ENCODE data around the gene ALG9. TPM values are rescaled to one million over a fixed set of nuclear protein-coding genes. Genes with fewer than 3 reads are reported as not detected.

ALG9 gene
- total and polyA plus RNA-seq, 10 of the 15 experiments (the other 5 are each of a cell fraction or from before 2014, with no cell fraction given): 10.8 to 41.6 (median 25.5) TPM

DNA sequence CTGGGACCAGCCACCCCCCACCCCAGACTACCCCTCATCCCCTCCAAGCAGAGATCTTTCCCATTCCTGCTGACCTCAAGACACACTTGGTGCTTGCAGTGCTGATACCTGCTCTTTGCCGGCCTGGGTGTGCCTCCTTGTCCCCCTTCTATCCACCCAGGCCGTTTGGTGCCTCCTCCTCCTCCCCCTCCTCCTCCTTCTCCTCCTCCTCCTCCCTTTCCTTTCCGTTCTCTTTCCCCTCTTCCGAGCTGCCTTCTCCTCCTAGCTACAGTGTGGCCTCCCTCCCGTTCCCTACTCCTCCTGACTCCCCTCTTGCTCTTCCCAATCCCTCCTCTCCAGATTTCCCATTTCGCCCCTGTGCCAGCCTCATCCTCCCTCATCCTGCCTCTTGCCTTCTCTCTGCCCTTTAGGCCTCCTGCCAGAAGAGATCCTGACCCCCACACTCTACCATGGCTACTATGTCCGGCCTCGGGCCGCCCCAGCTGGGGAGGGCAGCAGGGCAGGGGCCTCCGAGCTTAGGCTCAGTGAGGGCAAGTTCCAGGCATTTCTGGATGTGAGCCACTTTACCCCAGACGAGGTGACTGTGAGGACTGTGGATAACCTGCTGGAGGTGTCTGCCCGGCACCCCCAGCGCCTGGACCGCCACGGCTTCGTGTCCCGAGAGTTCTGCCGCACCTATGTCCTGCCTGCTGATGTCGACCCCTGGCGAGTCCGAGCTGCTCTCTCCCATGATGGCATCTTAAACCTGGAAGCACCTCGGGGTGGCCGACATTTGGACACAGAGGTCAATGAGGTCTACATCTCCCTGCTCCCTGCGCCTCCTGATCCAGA lies 41.9 kb upstream of the ALG9 start:
- ChIA-PET CTCF (interaction anchor here (0.6 kb wide), 2 partner anchors 17 to 28 kb away, joined by 3 read pairs; no protein-coding TSS in a partner anchor), SMC1A (ENCODE audit: uncharacterized antibody, unreplicated experiment) (interaction anchor here (1.5 kb wide), 1 partner anchor 19 kb away, joined by 3 read pairs; no protein-coding TSS in a partner anchor), POLR2A (interaction anchor here (0.6 kb wide), 1 partner anchor 16 kb away, joined by 3 read pairs; no protein-coding TSS in a partner anchor), RAD21 (ENCODE audit: unreplicated experiment) (no interaction called here)
- Histone ChIP-seq H3K27me3 (replicated peaks in 1 of 2; ENCODE audit: control insufficient read depth in 2 of 2, insufficient read depth in 2 of 2, low read length in 1 of 2) (no peaks in the 10 kb centered on the region; a peak in 2 of 4 replicates), H3K27ac (ENCODE audit: control insufficient read depth, insufficient read depth) (no peak overlapping the region), H3K4me3 (no peak overlapping the region), H2AFZ (ENCODE audit: control insufficient read depth, low read depth, low read length) (no peak overlapping the region), H3K36me3 (ENCODE audit: control insufficient read depth in 2 of 2, insufficient read depth in 2 of 2, low read length in 1 of 2) (no peaks in the 10 kb centered on the region), H4K20me1 (ENCODE audit: control insufficient read depth, insufficient read depth) (no peaks in the 10 kb centered on the region), H3K79me2 (ENCODE audit: control insufficient read depth, insufficient read depth, low read length) (no peaks in the 10 kb centered on the region), H3K4me1 (ENCODE audit: control insufficient read depth, insufficient read depth, low read length) (no peaks in the 10 kb centered on the region), H3K4me2 (ENCODE audit: control insufficient read depth, insufficient read depth) (no peak overlapping the region), H3K9ac (ENCODE audit: control insufficient read depth, insufficient read depth, low read length) (no peak overlapping the region), H3K9me3 (replicated peaks; ENCODE audit: control insufficient read depth, insufficient read depth, low read length) (no peaks in the 10 kb centered on the region)
- no peak for DNase-seq (ENCODE audit: low read depth, low spot score)
- ATAC-seq: no peak
- TF ChIP-seq MYC (IDR thresholded peaks at IDR 0.05; ENCODE audit: insufficient read depth, insufficient read length, insufficient replicate concordance, low read length, severe bottlenecking): no peak
- no peak for TF ChIP-seq CBX3 (IDR thresholded peaks at IDR 0.05; ENCODE audit: borderline replicate concordance, low read depth)
- TF ChIP-seq NRF1 (conservative IDR thresholded peaks at IDR 0.05; ENCODE audit: low read depth, low read length): no peak
- TF ChIP-seq, protein P1, sequence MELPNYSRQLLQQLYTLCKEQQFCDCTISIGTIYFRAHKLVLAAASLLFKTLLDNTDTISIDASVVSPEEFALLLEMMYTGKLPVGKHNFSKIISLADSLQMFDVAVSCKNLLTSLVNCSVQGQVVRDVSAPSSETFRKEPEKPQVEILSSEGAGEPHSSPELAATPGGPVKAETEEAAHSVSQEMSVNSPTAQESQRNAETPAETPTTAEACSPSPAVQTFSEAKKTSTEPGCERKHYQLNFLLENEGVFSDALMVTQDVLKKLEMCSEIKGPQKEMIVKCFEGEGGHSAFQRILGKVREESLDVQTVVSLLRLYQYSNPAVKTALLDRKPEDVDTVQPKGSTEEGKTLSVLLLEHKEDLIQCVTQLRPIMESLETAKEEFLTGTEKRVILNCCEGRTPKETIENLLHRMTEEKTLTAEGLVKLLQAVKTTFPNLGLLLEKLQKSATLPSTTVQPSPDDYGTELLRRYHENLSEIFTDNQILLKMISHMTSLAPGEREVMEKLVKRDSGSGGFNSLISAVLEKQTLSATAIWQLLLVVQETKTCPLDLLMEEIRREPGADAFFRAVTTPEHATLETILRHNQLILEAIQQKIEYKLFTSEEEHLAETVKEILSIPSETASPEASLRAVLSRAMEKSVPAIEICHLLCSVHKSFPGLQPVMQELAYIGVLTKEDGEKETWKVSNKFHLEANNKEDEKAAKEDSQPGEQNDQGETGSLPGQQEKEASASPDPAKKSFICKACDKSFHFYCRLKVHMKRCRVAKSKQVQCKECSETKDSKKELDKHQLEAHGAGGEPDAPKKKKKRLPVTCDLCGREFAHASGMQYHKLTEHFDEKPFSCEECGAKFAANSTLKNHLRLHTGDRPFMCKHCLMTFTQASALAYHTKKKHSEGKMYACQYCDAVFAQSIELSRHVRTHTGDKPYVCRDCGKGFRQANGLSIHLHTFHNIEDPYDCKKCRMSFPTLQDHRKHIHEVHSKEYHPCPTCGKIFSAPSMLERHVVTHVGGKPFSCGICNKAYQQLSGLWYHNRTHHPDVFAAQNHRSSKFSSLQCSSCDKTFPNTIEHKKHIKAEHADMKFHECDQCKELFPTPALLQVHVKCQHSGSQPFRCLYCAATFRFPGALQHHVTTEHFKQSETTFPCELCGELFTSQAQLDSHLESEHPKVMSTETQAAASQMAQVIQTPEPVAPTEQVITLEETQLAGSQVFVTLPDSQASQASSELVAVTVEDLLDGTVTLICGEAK (IDR thresholded peaks at IDR 0.05; ENCODE audit: borderline replicate concordance): no peak
- TF ChIP-seq RCOR1 (conservative IDR thresholded peaks at IDR 0.05; ENCODE audit: low read depth, low read length): no peak
- TF ChIP-seq WRNIP1 (IDR thresholded peaks at IDR 0.05; ENCODE audit: borderline replicate concordance, low read depth, low read length): no peak
- TF ChIP-seq, protein P2, sequence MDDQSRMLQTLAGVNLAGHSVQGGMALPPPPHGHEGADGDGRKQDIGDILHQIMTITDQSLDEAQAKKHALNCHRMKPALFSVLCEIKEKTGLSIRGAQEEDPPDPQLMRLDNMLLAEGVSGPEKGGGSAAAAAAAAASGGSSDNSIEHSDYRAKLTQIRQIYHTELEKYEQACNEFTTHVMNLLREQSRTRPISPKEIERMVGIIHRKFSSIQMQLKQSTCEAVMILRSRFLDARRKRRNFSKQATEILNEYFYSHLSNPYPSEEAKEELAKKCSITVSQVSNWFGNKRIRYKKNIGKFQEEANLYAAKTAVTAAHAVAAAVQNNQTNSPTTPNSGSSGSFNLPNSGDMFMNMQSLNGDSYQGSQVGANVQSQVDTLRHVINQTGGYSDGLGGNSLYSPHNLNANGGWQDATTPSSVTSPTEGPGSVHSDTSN (IDR thresholded peaks at IDR 0.05; ENCODE audit: insufficient replicate concordance, low read depth, low read length): no peak
- no peak for TF ChIP-seq GATAD2B (conservative IDR thresholded peaks at IDR 0.05; ENCODE audit: low read depth)
- no peak for TF ChIP-seq ETV6 (conservative IDR thresholded peaks at IDR 0.05 in 1 of 2, IDR thresholded peaks at IDR 0.05 in 1 of 2; ENCODE audit: borderline replicate concordance in 1 of 2, low read depth in 1 of 2)
- TF ChIP-seq ZBED1 (IDR thresholded peaks at IDR 0.05; ENCODE audit: borderline replicate concordance): no peak
- TF ChIP-seq SREBF2 (IDR thresholded peaks at IDR 0.05; ENCODE audit: low read length): no peak
- TF ChIP-seq YY1 (IDR thresholded peaks at IDR 0.05; ENCODE audit: low read depth, low read length): no peak
- TF ChIP-seq JUNB (IDR thresholded peaks at IDR 0.05): no peak
- TF ChIP-seq NFYA (IDR thresholded peaks at IDR 0.05; ENCODE audit: borderline replicate concordance, low read depth, low read length): no peak
- TF ChIP-seq ZSCAN29 (IDR thresholded peaks at IDR 0.05): no peak
- no peak for TF ChIP-seq POLR2AphosphoS5 (IDR thresholded peaks at IDR 0.05; ENCODE audit: low read length)
- TF ChIP-seq RFX5 (IDR thresholded peaks at IDR 0.05; ENCODE audit: low read depth, low read length): no peak
- TF ChIP-seq HDAC2 (IDR thresholded peaks at IDR 0.05): no peak
- no peak for TF ChIP-seq TBL1XR1 (IDR thresholded peaks at IDR 0.05; ENCODE audit: low read depth, low read length)
- TF ChIP-seq CBFB (IDR thresholded peaks at IDR 0.05; ENCODE audit: low read depth): no peak
- in situ Hi-C loops (cut with MboI) (no loop called here), intact Hi-C loops (cut with micrococcal nuclease; ENCODE audit: unreplicated experiment) (no loop called here)
- BruUV-seq (replicated peaks): no TSS peak
- no peak for FAIRE-seq
- 37% methylated on average over 24 of the region's 24 CpGs for WGBS (ENCODE audit: insufficient coverage, insufficient replicate concordance, low lambda C conversion rate, missing lambda C conversion rate)

Data from GM12878 (cell line).